SK-N-SH (cell line): Measurements from ENCODE around the gene SLC9C1. TPM values are rescaled to one million over a fixed set of nuclear protein-coding genes. Genes with fewer than 3 reads are reported as not detected.

ENCODE experiments used
- CTCF ChIA-PET: fragments of 300-600, 350-600 bp; formaldehyde crosslinking; extraction: SDS; loops from one replicate; lab custom pipeline; 2021; lab: Yijun Ruan, JAX
- POLR2A ChIA-PET: fragments of 350-600 bp; sonication (Branson Sonifier 250); formaldehyde crosslinking; extraction: SDS; loops from one replicate; lab custom pipeline; 2020; ENCODE audit warnings: antibody characterized with exemption, inconsistent platforms; lab: Yijun Ruan, JAX
- DNase-seq: peaks from one replicate; pipeline ENCODE4 v3.0.0; 2012
- H2AFZ ChIP-seq: fragments of 200-600 bp; sonication (generic); 2 replicates; pipeline ENCODE4 v1.8.1; 2016; ENCODE audit warnings: antibody characterized with exemption, mild to moderate bottlenecking, low read depth
- H3F3A ChIP-seq: fragments of 200-600 bp; sonication (generic); replicated peaks from 2 replicates; pipeline ENCODE3; 2016; ENCODE audit warnings: antibody characterized with exemption, mild to moderate bottlenecking; ENCODE audit not compliant: insufficient read depth
- H3K27ac ChIP-seq, 2 experiments: fragments of 200-500 bp in 1 of 2; fragments of 200-600 bp in 1 of 2; sonication (Bioruptor generic) in 1 of 2; sonication (generic), shearing (Covaris generic) in 1 of 2; 2 replicates each; pipeline versions ENCODE4 v1.5.1 to v1.6.1; 2014 to 2016; ENCODE audit warnings: low read depth in 2 of 2, inconsistent platforms in 1 of 2, low read length in 1 of 2, mild to moderate bottlenecking in 1 of 2, mixed read lengths in 1 of 2
- H3K27me3 ChIP-seq: fragments of 200-600 bp; sonication (generic), shearing (Covaris generic); 2 replicates; pipeline ENCODE4 v1.6.1; 2016; ENCODE audit warnings: mixed run types; ENCODE audit not compliant: insufficient read depth
- H3K36me3 ChIP-seq, 2 experiments: fragments of 200-500 bp in 1 of 2; fragments of 200-600 bp in 1 of 2; sonication (Bioruptor generic) in 1 of 2; sonication (generic) in 1 of 2; replicated peaks in 1 of 2; 2 replicates each; pipeline versions ENCODE3 to v1.5.1; 2014 to 2016; ENCODE audit warnings: low read length in 1 of 2, mild to moderate bottlenecking in 1 of 2; ENCODE audit not compliant: insufficient read depth in 2 of 2, control insufficient read depth in 1 of 2
- H3K4me1 ChIP-seq, 2 experiments: fragments of 200-500 bp in 1 of 2; fragments of 200-600 bp in 1 of 2; sonication (Bioruptor generic) in 1 of 2; sonication (generic), shearing (Covaris generic) in 1 of 2; 2 replicates each; pipeline versions ENCODE4 v1.5.1 to v1.6.1; 2014 to 2016; ENCODE audit warnings: low read depth in 1 of 2, low read length in 1 of 2, mixed run types in 1 of 2; ENCODE audit not compliant: insufficient read depth in 2 of 2, control insufficient read depth in 1 of 2
- H3K4me2 ChIP-seq: fragments of 200-600 bp; sonication (generic), shearing (Covaris generic); 2 replicates; pipeline ENCODE4 v1.6.1; 2017; ENCODE audit warnings: mixed run types
- H3K4me3 ChIP-seq, 2 experiments: fragments of 200-500 bp in 1 of 2; fragments of 200-600 bp in 1 of 2; sonication (Bioruptor generic) in 1 of 2; sonication (generic), shearing (Covaris generic) in 1 of 2; 2 replicates each; pipeline versions ENCODE4 v1.5.1 to v1.8.1; 2014 to 2016; ENCODE audit warnings: low read depth in 2 of 2, inconsistent platforms in 1 of 2, low read length in 1 of 2, mild to moderate bottlenecking in 1 of 2, mixed read lengths in 1 of 2, moderate library complexity in 1 of 2
- H3K79me2 ChIP-seq: fragments of 200-600 bp; sonication (generic); 2 replicates; pipeline ENCODE4 v1.8.1; 2017; ENCODE audit warnings: mild to moderate bottlenecking; ENCODE audit not compliant: insufficient read depth
- H3K9ac ChIP-seq: fragments of 200-600 bp; sonication (generic); 2 replicates; pipeline ENCODE4 v1.6.1; 2017; ENCODE audit warnings: mixed run types
- H3K9me2 ChIP-seq: fragments of 200-600 bp; sonication (generic); 2 replicates; pipeline ENCODE4 v1.6.1; 2017; ENCODE audit warnings: mixed run types
- H3K9me3 ChIP-seq: fragments of 200-600 bp; sonication (generic); 2 replicates; pipeline ENCODE4 v1.6.1; 2017; ENCODE audit warnings: mixed run types, mild to moderate bottlenecking, moderate library complexity
- H4K20me1 ChIP-seq: fragments of 200-600 bp; sonication (generic); 2 replicates; pipeline ENCODE4 v1.6.1; 2017; ENCODE audit warnings: mild to moderate bottlenecking, mixed run types; ENCODE audit not compliant: insufficient read depth
- CHD2 ChIP-seq: fragments of 150-350 bp; IDR thresholded peaks from 2 replicates; pipeline ENCODE4 v1.6.1; 2018; ENCODE audit warnings: low read length; ENCODE audit not compliant: partially characterized antibody
- CTCF ChIP-seq: fragments of 200-600 bp; sonication (generic); IDR thresholded peaks from 2 replicates; pipeline ENCODE4 v1.6.1; 2017; ENCODE audit warnings: antibody characterized with exemption, mild to moderate bottlenecking, moderate library complexity
- ELF1 ChIP-seq: IDR thresholded peaks from 2 replicates; pipeline ENCODE4 v1.4.0; 2012
- FOSL2 ChIP-seq: IDR thresholded peaks from 2 replicates; pipeline ENCODE4 v1.4.0; 2012; ENCODE audit warnings: low read depth, mild to moderate bottlenecking, moderate library complexity, borderline replicate concordance
- GABPA ChIP-seq: IDR thresholded peaks from 2 replicates; pipeline ENCODE4 v1.4.0; 2012; ENCODE audit warnings: low read depth, mild to moderate bottlenecking
- GATA2 ChIP-seq: sonication (generic); formaldehyde crosslinking; IDR thresholded peaks from 2 replicates; pipeline ENCODE4 v1.5.0; 2020; ENCODE audit warnings: mild to moderate bottlenecking, missing genetic modification reagents
- JUND ChIP-seq: IDR thresholded peaks from 2 replicates; pipeline ENCODE4 v1.4.0; 2012
- MEF2A ChIP-seq: IDR thresholded peaks from 2 replicates; pipeline ENCODE4 v1.4.0; 2012; ENCODE audit warnings: low read depth, borderline replicate concordance
- MXI1 ChIP-seq: IDR thresholded peaks from 2 replicates; pipeline ENCODE4 v1.6.1; 2012; ENCODE audit warnings: mild to moderate bottlenecking, low read depth, low read length, improper control_type of control experiment
- NRF1 ChIP-seq: IDR thresholded peaks from 2 replicates; pipeline ENCODE4 v1.6.1; 2012; ENCODE audit warnings: low read depth, mild to moderate bottlenecking, low read length
- PBX3 ChIP-seq: IDR thresholded peaks from 2 replicates; pipeline ENCODE4; 2012
- POLR2AphosphoS5 ChIP-seq: IDR thresholded peaks from 2 replicates; pipeline ENCODE4 v1.6.1; 2012; ENCODE audit warnings: low read depth, low read length
- REST ChIP-seq: IDR thresholded peaks from 2 replicates; pipeline ENCODE4 v1.6.1; 2012; ENCODE audit warnings: mild to moderate bottlenecking, low read depth, low read length, moderate library complexity
- RXRA ChIP-seq: IDR thresholded peaks from 2 replicates; pipeline ENCODE4 v1.4.0; 2012; ENCODE audit warnings: low read depth, mild to moderate bottlenecking, borderline replicate concordance
- SIN3A ChIP-seq: IDR thresholded peaks from 2 replicates; pipeline ENCODE4 v1.6.1; 2012; ENCODE audit warnings: low read depth, mild to moderate bottlenecking, low read length, moderate library complexity, borderline replicate concordance
- SMC3 ChIP-seq: IDR thresholded peaks from 2 replicates; pipeline ENCODE4 v1.6.1; 2012; ENCODE audit warnings: low read depth, low read length, improper control_type of control experiment
- TCF12 ChIP-seq: IDR thresholded peaks from 2 replicates; pipeline ENCODE4 v1.4.0; 2012
- TEAD4 ChIP-seq: IDR thresholded peaks from 2 replicates; pipeline ENCODE4 v1.4.0; 2012; ENCODE audit warnings: mild to moderate bottlenecking, borderline replicate concordance; ENCODE audit not compliant: insufficient read depth
- USF1 ChIP-seq: IDR thresholded peaks from 2 replicates; pipeline ENCODE4 v1.4.0; 2012; ENCODE audit warnings: low read depth, borderline replicate concordance
- WGBS: methylation state at CpG from one replicate; pipeline ENCODE4 v1.1.6; 2017; ENCODE audit warnings: low lambda C conversion rate; 5-methylcytosine and 5-hydroxymethylcytosine counted together
- polyA plus RNA-seq, 3 experiments: library from polyadenylated mRNA; depleted of rRNA; stranded (reverse); fragments of >200 nt; gene quantifications; 2 replicates each; pipeline ENCODE4 v1.2.3, GENCODE V29; 2012

Gene SLC9C1
- polyA plus RNA-seq, 1 of the 3 experiments (the other 2 are of a cell fraction), result not detected

- no peak overlapping the region for H3K27ac ChIP-seq
- ChIA-PET CTCF (interaction anchor here (1.2 kb wide), 1 partner anchor 40 kb away, joined by 3 read pairs; no protein-coding TSS in a partner anchor), POLR2A (no interaction called here)
- no peaks in the 10 kb centered on the region for H3K9me3 ChIP-seq
- no peak overlapping the region for H2AFZ ChIP-seq
- no peaks in the 10 kb centered on the region for H3K9me2 ChIP-seq
- WGBS, result 32% methylated on average over 2 of the region's 2 CpGs
- no peaks in the 10 kb centered on the region for H3K36me3 ChIP-seq
- H3K27me3 ChIP-seq, result no peaks in the 10 kb centered on the region
- no peak for DNase-seq
- H3K4me2 ChIP-seq, result no peak overlapping the region
- TF ChIP-seq JUND, result no peak
- no peak for TF ChIP-seq CHD2
- TF ChIP-seq PBX3, result no peak
- TF ChIP-seq NRF1, result no peak
- TF ChIP-seq SMC3, result no peak
- no peak for TF ChIP-seq RXRA
- no peak for TF ChIP-seq SIN3A
- TF ChIP-seq MEF2A, result no peak
- no peak for TF ChIP-seq REST
- no peak for TF ChIP-seq GABPA
- H3K79me2 ChIP-seq, result no peaks in the 10 kb centered on the region
- H3K4me1 ChIP-seq, result no peaks in the 10 kb centered on the region
- H3F3A ChIP-seq, result no peaks in the 10 kb centered on the region
- no peaks in the 10 kb centered on the region for H4K20me1 ChIP-seq
- no peak overlapping the region for H3K4me3 ChIP-seq
- no peak overlapping the region for H3K9ac ChIP-seq
Measured at GRCh38 chr3:112247350-112247749, 46.7 kb downstream of the SLC9C1 start.

GRCh38 chr3:112233083-112233482, 60.9 kb downstream of the SLC9C1 start:
- Histone ChIP-seq H3K27ac (no peak overlapping the region), H3K27me3 (no peaks in the 10 kb centered on the region), H3K4me3 (no peak overlapping the region), H3K36me3 (no peaks in the 10 kb centered on the region), H3K9me2 (no peaks in the 10 kb centered on the region), H3K9me3 (no peaks in the 10 kb centered on the region), H3K4me2 (no peak overlapping the region), H3K4me1 (no peaks in the 10 kb centered on the region), H3K9ac (no peak overlapping the region), H4K20me1 (no peaks in the 10 kb centered on the region), H3F3A (no peaks in the 10 kb centered on the region), H3K79me2 (no peaks in the 10 kb centered on the region), H2AFZ (no peak overlapping the region)
- POLR2A ChIA-PET, result no interaction called here
- CTCF ChIA-PET, result no interaction called here
- TF ChIP-seq MXI1 (no peak), SIN3A (no peak), TEAD4 (no peak), USF1 (no peak), TCF12 (no peak), FOSL2 (no peak), MEF2A (no peak), POLR2AphosphoS5 (no peak), ELF1 (no peak), NRF1 (no peak), CTCF (no peak), CHD2 (no peak), GATA2 (CRISPR knock-in tag) (no peak)
- DNase-seq, result no peak
- 48% methylated on average over 4 of the region's 4 CpGs for WGBS
